Epithelial cell of esophagus (primary cell): Measurements from ENCODE around the gene ARL5B.

ENCODE experiments used
- DNase-seq: peaks from one replicate; pipeline ENCODE4 v3.0.0; 2010; ENCODE audit warnings: low read depth
- H3K4me3 ChIP-seq: 2 replicates; pipeline ENCODE4 v1.5.1; 2011; ENCODE audit warnings: mild to moderate bottlenecking, low read length, control low read depth
- CTCF ChIP-seq: IDR thresholded peaks from 2 replicates; pipeline ENCODE4 v1.5.1; 2011; ENCODE audit warnings: low read depth, mild to moderate bottlenecking, low read length, control low read depth, inconsistent platforms; ENCODE audit not compliant: insufficient read depth; ENCODE audit errors: missing control alignments

Gene ARL5B

DNA sequence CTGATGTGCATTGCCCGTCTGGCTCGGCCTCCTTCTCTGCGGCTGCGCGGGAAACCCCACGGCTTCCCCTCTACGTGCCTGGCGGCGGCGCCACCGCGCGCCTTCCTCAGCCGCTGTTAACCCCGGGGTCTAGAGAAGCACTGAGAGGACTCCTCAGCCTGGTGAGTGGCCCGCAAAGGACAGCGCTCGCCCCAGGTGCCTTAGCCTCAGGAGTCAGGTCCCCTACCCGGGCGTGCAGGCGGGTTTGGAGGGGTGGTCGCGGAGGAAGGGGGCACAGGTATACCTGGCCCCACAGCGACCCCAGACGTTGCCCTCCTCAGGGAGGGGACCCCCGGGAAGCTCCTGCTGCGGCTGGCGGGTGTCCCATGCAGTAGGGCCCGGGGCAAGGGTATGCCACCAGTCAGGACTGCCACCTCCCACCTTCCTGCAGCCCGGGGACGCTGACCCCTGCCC, 51.0 kb downstream of the ARL5B start:
- H3K4me3 ChIP-seq = no peak overlapping the region
- no peak for DNase-seq
- no peak for TF ChIP-seq CTCF

- H3K4me3 ChIP-seq = no peak overlapping the region
- DNase-seq = peak; percentile 92
- no peak for TF ChIP-seq CTCF
Measured at GRCh38 chr10:18713077-18713476, 53.8 kb downstream of the ARL5B start.

DNA sequence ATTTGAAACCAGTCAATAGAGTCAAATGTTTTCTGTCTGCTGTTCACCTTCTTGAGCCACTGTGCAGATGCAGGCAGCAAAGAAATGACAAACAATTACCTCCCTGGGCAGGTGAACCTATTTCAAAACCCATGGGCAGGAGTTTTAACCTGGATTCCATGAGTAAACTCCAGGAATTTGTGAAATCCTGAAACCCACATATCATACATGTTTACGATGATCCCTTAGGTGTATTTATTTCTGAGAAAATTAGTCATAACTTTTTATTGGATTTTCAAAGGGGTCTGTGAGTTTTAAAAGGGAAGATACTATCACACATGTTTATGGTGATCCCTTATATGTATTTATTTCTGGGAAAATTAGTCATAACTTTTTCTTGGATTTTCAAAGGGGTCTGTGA, 59.8 kb downstream of the ARL5B start:
- TF ChIP-seq CTCF = no peak
- H3K4me3 ChIP-seq = no peak overlapping the region
- DNase-seq = no peak

DNA sequence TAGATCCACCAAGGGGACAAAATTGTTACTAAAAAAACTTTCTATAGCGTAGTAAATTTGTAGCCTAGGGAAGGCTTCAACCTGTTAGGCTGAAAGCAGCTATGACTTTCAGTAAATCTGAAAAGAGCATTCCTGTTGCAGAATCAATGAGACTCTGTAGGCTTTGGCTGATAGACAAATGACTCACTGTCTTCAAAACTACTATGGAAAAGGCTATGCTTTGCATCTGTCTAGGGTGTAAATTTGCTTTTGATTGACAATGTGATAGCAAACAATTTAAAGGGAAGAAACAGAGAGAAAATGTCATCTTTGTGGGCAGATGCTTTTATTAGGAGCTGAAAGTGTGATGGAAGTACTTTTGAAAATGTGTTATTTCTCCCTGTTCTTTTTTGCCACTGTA, 60.6 kb downstream of the ARL5B start:
- no peak overlapping the region for H3K4me3 ChIP-seq
- DNase-seq = peak; percentile 16
- TF ChIP-seq CTCF = no peak

DNA sequence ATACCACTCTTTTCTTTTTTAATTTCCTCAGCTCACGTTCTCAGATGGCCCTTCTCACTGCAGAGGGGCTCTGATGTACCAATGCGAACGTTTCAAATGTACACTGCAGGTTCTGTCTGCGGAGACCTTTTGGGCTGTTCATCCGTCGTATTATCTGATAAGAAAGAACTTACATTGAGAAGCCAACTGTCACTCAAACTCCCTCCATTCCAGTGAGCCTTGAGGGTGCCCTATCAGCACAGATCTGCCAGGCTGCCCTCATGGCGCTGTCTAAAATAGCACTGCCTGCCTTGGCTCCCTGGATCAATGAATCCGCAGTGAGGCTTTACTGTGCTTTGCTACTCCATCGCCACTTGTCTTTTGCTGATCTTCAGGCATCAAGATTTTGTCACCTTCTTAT, 61.8 kb downstream of the ARL5B start:
- H3K4me3 ChIP-seq = no peak overlapping the region
- DNase-seq = no peak
- no peak for TF ChIP-seq CTCF

DNA sequence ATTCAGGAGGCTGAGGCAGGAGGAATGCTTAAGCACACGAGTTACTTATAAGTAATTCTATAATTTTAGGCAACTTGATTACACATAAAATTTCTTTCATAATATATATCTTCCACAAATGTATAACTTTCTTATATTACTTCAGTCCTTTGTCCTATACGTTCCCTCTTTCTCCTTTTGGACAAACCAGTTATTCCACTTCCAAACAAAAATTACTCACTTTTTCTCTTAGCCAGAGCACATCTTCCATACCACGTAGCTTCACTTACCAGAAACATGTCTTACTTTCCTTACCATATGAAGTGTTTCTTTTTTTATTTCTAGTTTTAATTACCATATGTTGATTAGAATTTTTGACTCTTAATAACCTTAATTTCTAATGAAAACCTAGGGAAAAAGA, 64.6 kb downstream of the ARL5B start:
- peak; percentile 57 for DNase-seq
- H3K4me3 ChIP-seq = no peak overlapping the region
- no peak for TF ChIP-seq CTCF
